Fibroblast of pulmonary artery (primary cell): ENCODE results near the gene ANKRD65.

Experiments
- DNase-seq: peaks from one replicate; pipeline ENCODE4 v3.0.0-alpha.2; 2010; ENCODE audit warnings: low read depth
- H3K4me3 ChIP-seq: replicated peaks from 2 replicates; pipeline ENCODE4 v1.5.1; 2011; ENCODE audit warnings: low read depth, mild to moderate bottlenecking, control low read depth, low read length, moderate library complexity
- CTCF ChIP-seq: IDR thresholded peaks from 2 replicates; pipeline ENCODE4 v1.5.1; 2011; ENCODE audit warnings: mild to moderate bottlenecking, control low read depth, low read length, inconsistent platforms; ENCODE audit errors: missing control alignments

The ANKRD65 gene

GRCh38 chr1:1397839-1398523, 23.1 kb downstream of the ANKRD65 start:
- no peak for TF ChIP-seq CTCF
- peak overlapping the region; percentile 79 for H3K4me3 ChIP-seq
- DNase-seq, result peak; percentile 63

- no peak for TF ChIP-seq CTCF
- H3K4me3 ChIP-seq, result no peak overlapping the region
- no peak for DNase-seq
These were observed 25.9 kb downstream of the ANKRD65 start for GRCh38 chr1:1395166-1395565.

GRCh38 chr1:1394116-1394515, 27.0 kb downstream of the ANKRD65 start:
- DNase-seq, result no peak

GRCh38 chr1:1393428-1393827, 27.6 kb downstream of the ANKRD65 start:
- no peak overlapping the region for H3K4me3 ChIP-seq
- no peak for DNase-seq
- TF ChIP-seq CTCF, result no peak

More at GRCh38 chr1:1394116-1394515, 27.0 kb downstream of the ANKRD65 start:
- no peak for TF ChIP-seq CTCF
- H3K4me3 ChIP-seq, result no peak overlapping the region

GRCh38 chr1:1393014-1393413, 28.1 kb downstream of the ANKRD65 start:
- no peak overlapping the region for H3K4me3 ChIP-seq
- no peak for DNase-seq
- no peak for TF ChIP-seq CTCF

- no peak for DNase-seq
- no peak for TF ChIP-seq CTCF
- no peak overlapping the region for H3K4me3 ChIP-seq
These were observed 29.9 kb downstream of the ANKRD65 start for GRCh38 chr1:1391225-1391624.

- no peak for DNase-seq
- no peak for TF ChIP-seq CTCF
- no peak overlapping the region for H3K4me3 ChIP-seq
These were observed 30.4 kb downstream of the ANKRD65 start for GRCh38 chr1:1390675-1391074.
